OCI-LY1 (cell line): ENCODE results near the gene SAP30BP.

Source experiments
- H2AFZ ChIP-seq: fragments of 200-600 bp; sonication (generic), shearing (Covaris generic); 2 replicates; pipeline ENCODE4 v1.6.0; 2014; ENCODE audit warnings: antibody characterized with exemption, mild to moderate bottlenecking, low read length
- H3F3A ChIP-seq: fragments of 200-600 bp; sonication (generic), shearing (Covaris generic); 2 replicates; pipeline ENCODE4 v1.6.0; 2014; ENCODE audit warnings: mild to moderate bottlenecking, antibody characterized with exemption, low read length, moderate library complexity; ENCODE audit not compliant: insufficient read depth
- H3K27ac ChIP-seq: fragments of 200-600 bp; sonication (generic); 2 replicates; pipeline ENCODE4 v1.5.1; 2014; ENCODE audit warnings: low read length, mixed run types, mild to moderate bottlenecking, low read depth; ENCODE audit not compliant: poor library complexity, severe bottlenecking
- H3K27me3 ChIP-seq: fragments of 200-600 bp; sonication (generic); 2 replicates; pipeline ENCODE4 v1.6.0; 2014; ENCODE audit warnings: antibody characterized with exemption, mild to moderate bottlenecking, low read length, moderate library complexity; ENCODE audit not compliant: insufficient read depth
- H3K36me3 ChIP-seq: fragments of 200-600 bp; sonication (generic); 2 replicates; pipeline ENCODE4 v1.6.1; 2014; ENCODE audit warnings: mild to moderate bottlenecking, antibody characterized with exemption, low read length, moderate library complexity, mixed read lengths; ENCODE audit not compliant: insufficient read depth
- H3K4me1 ChIP-seq: fragments of 200-600 bp; sonication (generic); 2 replicates; pipeline ENCODE4 v1.5.1; 2014; ENCODE audit warnings: mild to moderate bottlenecking, low read length, moderate library complexity; ENCODE audit not compliant: insufficient read depth, severe bottlenecking
- H3K4me2 ChIP-seq: fragments of 200-600 bp; sonication (generic), shearing (Covaris generic); 2 replicates; pipeline ENCODE4 v1.6.1; 2014; ENCODE audit warnings: low read length
- H3K4me3 ChIP-seq: fragments of 200-600 bp; sonication (generic); 2 replicates; pipeline ENCODE4 v1.5.1; 2014; ENCODE audit warnings: low read length, low read depth, mild to moderate bottlenecking, mixed read lengths; ENCODE audit not compliant: poor library complexity, severe bottlenecking
- H3K79me2 ChIP-seq: fragments of 200-600 bp; shearing (Covaris generic); 2 replicates; pipeline ENCODE4 v1.6.1; 2016; ENCODE audit warnings: mixed run types, low read length, mixed read lengths; ENCODE audit not compliant: insufficient read depth
- H3K9ac ChIP-seq: fragments of 200-600 bp; sonication (generic), shearing (Covaris generic); 2 replicates; pipeline ENCODE4 v1.6.1; 2014; ENCODE audit warnings: mild to moderate bottlenecking, low read length, mixed read lengths
- H3K9me2 ChIP-seq: fragments of 200-600 bp; sonication (generic), shearing (Covaris generic); 2 replicates; pipeline ENCODE4 v1.6.1; 2014; ENCODE audit warnings: low read depth, mild to moderate bottlenecking, low read length, mixed read lengths
- H3K9me3 ChIP-seq: fragments of 200-600 bp; shearing (Covaris generic); 2 replicates; pipeline ENCODE4 v1.6.1; 2014; ENCODE audit warnings: low read length, mixed read lengths
- H4K20me1 ChIP-seq: fragments of 200-600 bp; sonication (generic), shearing (Covaris generic); 2 replicates; pipeline ENCODE4 v1.6.0; 2016; ENCODE audit warnings: mild to moderate bottlenecking, low read length; ENCODE audit not compliant: insufficient read depth
- CTCF ChIP-seq: fragments of 200-600 bp; sonication (generic), shearing (Covaris generic); IDR thresholded peaks from 2 replicates; pipeline ENCODE4 v1.5.1; 2017; ENCODE audit warnings: mild to moderate bottlenecking, antibody characterized with exemption, low read length, moderate library complexity, mixed read lengths
- EZH2 ChIP-seq: fragments of 200-600 bp; sonication (generic), shearing (Covaris generic); IDR thresholded peaks from 2 replicates; pipeline ENCODE4 v1.8.0; 2017; ENCODE audit warnings: borderline replicate concordance, mixed run types, mild to moderate bottlenecking, antibody characterized with exemption, low read length, moderate library complexity, mixed read lengths

SAP30BP gene

GRCh38 chr17:75642182-75642783, 24.9 kb upstream of the SAP30BP start:
- H3K4me3 ChIP-seq, result no peak overlapping the region
- H3K27me3 ChIP-seq, result no peaks in the 10 kb centered on the region
- H3K36me3 ChIP-seq, result peaks cover 9% of the 10 kb centered on the region; the same call in 1 of the 2 replicates
- no peak overlapping the region for H2AFZ ChIP-seq
- no peaks in the 10 kb centered on the region for H3F3A ChIP-seq
- H3K4me1 ChIP-seq, result no peaks in the 10 kb centered on the region
- no peaks in the 10 kb centered on the region for H4K20me1 ChIP-seq
- TF ChIP-seq CTCF (no peak), EZH2 (no peak)
- no peak overlapping the region for H3K9ac ChIP-seq
- no peaks in the 10 kb centered on the region for H3K79me2 ChIP-seq
- H3K9me3 ChIP-seq, result no peaks in the 10 kb centered on the region
- no peaks in the 10 kb centered on the region for H3K9me2 ChIP-seq
- H3K27ac ChIP-seq, result no peak overlapping the region
- H3K4me2 ChIP-seq, result no peak overlapping the region

GRCh38 chr17:75642784-75643642, 24.1 kb upstream of the SAP30BP start:
- TF ChIP-seq CTCF (no peak), EZH2 (no peak)
- H3K4me1 ChIP-seq, result no peaks in the 10 kb centered on the region

GRCh38 chr17:75643643-75644017, 23.5 kb upstream of the SAP30BP start:
- TF ChIP-seq EZH2 (no peak), CTCF (no peak)
- no peak overlapping the region for H2AFZ ChIP-seq
- H3K36me3 ChIP-seq, result peaks cover 18% of the 10 kb centered on the region; the same call in 1 of the 2 replicates
- H3K9me2 ChIP-seq, result no peaks in the 10 kb centered on the region
- no peaks in the 10 kb centered on the region for H3K27me3 ChIP-seq
- no peak overlapping the region for H3K9ac ChIP-seq
- H3K4me3 ChIP-seq, result no peak overlapping the region
- H3K9me3 ChIP-seq, result no peaks in the 10 kb centered on the region
- no peaks in the 10 kb centered on the region for H3F3A ChIP-seq
- no peaks in the 10 kb centered on the region for H3K4me1 ChIP-seq
- no peaks in the 10 kb centered on the region for H3K79me2 ChIP-seq
- H4K20me1 ChIP-seq, result no peaks in the 10 kb centered on the region
- H3K27ac ChIP-seq, result no peak overlapping the region
- H3K4me2 ChIP-seq, result no peak overlapping the region

More at GRCh38 chr17:75642784-75643642, 24.1 kb upstream of the SAP30BP start:
- H3K27ac ChIP-seq, result no peak overlapping the region
- no peaks in the 10 kb centered on the region for H3K9me3 ChIP-seq
- no peaks in the 10 kb centered on the region for H3K9me2 ChIP-seq
- no peak overlapping the region for H2AFZ ChIP-seq
- H3K4me3 ChIP-seq, result no peak overlapping the region
- H3K9ac ChIP-seq, result no peak overlapping the region
- peaks cover 15% of the 10 kb centered on the region; the same call in 1 of the 2 replicates for H3K36me3 ChIP-seq
- no peaks in the 10 kb centered on the region for H3F3A ChIP-seq
- H4K20me1 ChIP-seq, result no peaks in the 10 kb centered on the region
- no peaks in the 10 kb centered on the region for H3K79me2 ChIP-seq
- no peaks in the 10 kb centered on the region for H3K27me3 ChIP-seq
- no peak overlapping the region for H3K4me2 ChIP-seq
